Panc1 (cell line): ENCODE data around the gene FAM199X.

Experiments
- CTCF ChIP-seq: fragments of 450-650 bp; IDR thresholded peaks from 2 replicates; pipeline ENCODE4 v1.5.1; 2017; ENCODE audit warnings: mild to moderate bottlenecking
- POLR2AphosphoS5 ChIP-seq: IDR thresholded peaks from 2 replicates; pipeline ENCODE4 v1.6.1; 2012; ENCODE audit warnings: mild to moderate bottlenecking, low read depth, low read length, moderate library complexity
- TF ChIP-seq, protein P1 (sequence below), 2 experiments: IDR thresholded peaks; 2 replicates each; pipeline ENCODE4 v1.6.1; 2011 to 2012; ENCODE audit warnings: low read depth in 2 of 2, control low read depth in 1 of 2, low read length in 1 of 2, mild to moderate bottlenecking in 1 of 2, moderate library complexity in 1 of 2; ENCODE audit not compliant: insufficient read depth in 1 of 2

DNA sequence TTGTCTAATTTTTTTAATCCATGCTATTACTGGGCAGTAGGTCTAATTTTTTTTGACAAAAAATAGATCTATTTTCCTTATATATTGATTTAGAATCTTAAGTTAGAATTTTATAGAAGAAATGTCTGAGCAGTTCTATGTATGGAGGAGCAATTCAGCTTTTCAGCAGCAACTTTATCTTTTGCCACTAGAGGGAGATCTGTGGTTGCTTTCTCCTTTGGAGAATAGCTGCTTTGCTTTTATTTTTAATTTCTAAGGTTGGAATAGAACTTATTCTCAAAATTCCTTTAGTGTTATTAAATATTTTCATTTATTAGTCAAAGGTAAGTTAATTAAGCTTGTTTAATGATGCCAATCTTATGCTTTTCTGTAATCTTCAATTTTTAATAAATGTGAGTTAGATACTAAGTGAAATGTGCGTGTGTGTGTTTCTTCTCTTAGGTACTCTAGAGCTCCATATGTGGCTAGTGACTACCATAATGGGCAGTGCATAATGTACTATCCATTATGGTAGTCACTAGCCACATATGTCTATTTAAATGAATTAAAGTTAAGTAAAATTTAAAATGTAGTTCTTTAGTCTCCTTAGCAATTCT, 29.3 kb downstream of the FAM199X start:
- TF ChIP-seq CTCF (peak; percentile 79; the same call in 1 of the 2 replicates), POLR2AphosphoS5 (no peak)
- TF ChIP-seq, protein P1, sequence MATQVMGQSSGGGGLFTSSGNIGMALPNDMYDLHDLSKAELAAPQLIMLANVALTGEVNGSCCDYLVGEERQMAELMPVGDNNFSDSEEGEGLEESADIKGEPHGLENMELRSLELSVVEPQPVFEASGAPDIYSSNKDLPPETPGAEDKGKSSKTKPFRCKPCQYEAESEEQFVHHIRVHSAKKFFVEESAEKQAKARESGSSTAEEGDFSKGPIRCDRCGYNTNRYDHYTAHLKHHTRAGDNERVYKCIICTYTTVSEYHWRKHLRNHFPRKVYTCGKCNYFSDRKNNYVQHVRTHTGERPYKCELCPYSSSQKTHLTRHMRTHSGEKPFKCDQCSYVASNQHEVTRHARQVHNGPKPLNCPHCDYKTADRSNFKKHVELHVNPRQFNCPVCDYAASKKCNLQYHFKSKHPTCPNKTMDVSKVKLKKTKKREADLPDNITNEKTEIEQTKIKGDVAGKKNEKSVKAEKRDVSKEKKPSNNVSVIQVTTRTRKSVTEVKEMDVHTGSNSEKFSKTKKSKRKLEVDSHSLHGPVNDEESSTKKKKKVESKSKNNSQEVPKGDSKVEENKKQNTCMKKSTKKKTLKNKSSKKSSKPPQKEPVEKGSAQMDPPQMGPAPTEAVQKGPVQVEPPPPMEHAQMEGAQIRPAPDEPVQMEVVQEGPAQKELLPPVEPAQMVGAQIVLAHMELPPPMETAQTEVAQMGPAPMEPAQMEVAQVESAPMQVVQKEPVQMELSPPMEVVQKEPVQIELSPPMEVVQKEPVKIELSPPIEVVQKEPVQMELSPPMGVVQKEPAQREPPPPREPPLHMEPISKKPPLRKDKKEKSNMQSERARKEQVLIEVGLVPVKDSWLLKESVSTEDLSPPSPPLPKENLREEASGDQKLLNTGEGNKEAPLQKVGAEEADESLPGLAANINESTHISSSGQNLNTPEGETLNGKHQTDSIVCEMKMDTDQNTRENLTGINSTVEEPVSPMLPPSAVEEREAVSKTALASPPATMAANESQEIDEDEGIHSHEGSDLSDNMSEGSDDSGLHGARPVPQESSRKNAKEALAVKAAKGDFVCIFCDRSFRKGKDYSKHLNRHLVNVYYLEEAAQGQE (IDR thresholded peaks at IDR 0.05; ENCODE audit: insufficient read depth in 1 of 2, low read depth in 2 of 2, low read length in 1 of 2) = no peak
